HepG2 (cell line): ENCODE measurements around the gene PCDHB14. TPM values are rescaled to one million over a fixed set of nuclear protein-coding genes. Genes with fewer than 3 reads are reported as not detected.
"Not testable (repeated sequence)": the region's sequence is repeated elsewhere in the genome, so short reads cannot be mapped to it uniquely, and the experiment has no call there.

ENCODE experiments used
- ATAC-seq: fragments of 200-7000 bp; cut with Tn5 transposase; 3 replicates; pipeline ENCODE4 v1.9.1; 2020; ENCODE audit warnings: mild to moderate bottlenecking, moderate library complexity
- BruUV-seq: library from RNA; stranded (reverse); fragments of 400-500 nt; replicated peaks from 2 replicates; lab custom pipeline; 2021; lab: Mats Ljungman, UMichigan
- CTCF ChIA-PET: fragments of 300-600 bp; formaldehyde crosslinking; extraction: SDS; loops from one replicate; lab custom pipeline; 2021; ENCODE audit warnings: low total read pairs, inconsistent platforms, low intra/inter-chr PET ratio; lab: Yijun Ruan, JAX
- POLR2A ChIA-PET: fragments of 350-600 bp; sonication (Branson Sonifier 250); formaldehyde crosslinking; loops from one replicate; lab custom pipeline; 2020; ENCODE audit warnings: antibody characterized with exemption, inconsistent platforms; lab: Yijun Ruan, JAX
- DNase-seq: peaks from one replicate; pipeline ENCODE4 v3.0.0-alpha.2; 2015; ENCODE audit warnings: low spot score
- FAIRE-seq: peaks from 3 replicates; lab custom pipeline; 2011; peaks lifted over from hg19 to GRCh38; lab: Jason Lieb, UNC
- H2AFZ ChIP-seq: one replicate; pipeline ENCODE4 v1.6.1; 2011; ENCODE audit warnings: low read length, inconsistent platforms
- H3K27ac ChIP-seq: fragments of 300-600 bp; 3 replicates; pipeline ENCODE4 v1.8.0; 2011; ENCODE audit warnings: mixed run types, mild to moderate bottlenecking, mixed read lengths, low read length, inconsistent platforms; ENCODE audit not compliant: insufficient read depth; ENCODE audit errors: extremely low read length
- H3K27me3 ChIP-seq, 2 experiments: fragments of 200-600 bp in 1 of 2; 2 replicates in 1 of 2; 3 replicates in 1 of 2; pipeline versions ENCODE4 v1.6.0 to v1.8.0; 2011; ENCODE audit warnings: low read length in 2 of 2, mild to moderate bottlenecking in 2 of 2, moderate library complexity in 2 of 2, inconsistent platforms in 1 of 2; ENCODE audit not compliant: insufficient read depth in 2 of 2, control insufficient read depth in 1 of 2
- H3K36me3 ChIP-seq, 2 experiments: fragments of 200-600 bp in 1 of 2; replicated peaks in 1 of 2; 2 replicates in 1 of 2; 3 replicates in 1 of 2; pipeline versions ENCODE4 v1.5.1 to v1.8.0; 2011; ENCODE audit warnings: low read length in 2 of 2, inconsistent platforms in 1 of 2; ENCODE audit not compliant: insufficient read depth in 2 of 2, control insufficient read depth in 1 of 2
- H3K4me1 ChIP-seq: 2 replicates; pipeline ENCODE4 v1.5.1; 2012; ENCODE audit warnings: low read length, inconsistent platforms; ENCODE audit not compliant: insufficient read depth
- H3K4me2 ChIP-seq: 2 replicates; pipeline ENCODE4 v1.6.0; 2011; ENCODE audit warnings: low read depth, low read length, inconsistent platforms
- H3K4me3 ChIP-seq, 3 experiments: fragments of 200-600 bp in 1 of 3; sonication (generic), shearing (Covaris generic) in 1 of 3; replicated peaks in 1 of 3; 2 replicates each; pipeline ENCODE4 v1.5.1; 2011 to 2016; ENCODE audit warnings: low read length in 3 of 3, inconsistent platforms in 2 of 3, low read depth in 2 of 3, mild to moderate bottlenecking in 2 of 3, control low read depth in 1 of 3, mixed read lengths in 1 of 3; ENCODE audit not compliant: insufficient read depth in 1 of 3
- H3K79me2 ChIP-seq: one replicate; pipeline ENCODE4 v1.6.1; 2011; ENCODE audit warnings: low read length, inconsistent platforms; ENCODE audit not compliant: insufficient read depth
- H3K9ac ChIP-seq: 2 replicates; pipeline ENCODE4 v1.6.0; 2011; ENCODE audit warnings: mild to moderate bottlenecking, low read depth, low read length, inconsistent platforms; ENCODE audit not compliant: insufficient read depth
- H3K9me3 ChIP-seq: 2 replicates; pipeline ENCODE4 v1.5.1; 2012; ENCODE audit warnings: mild to moderate bottlenecking, low read length
- H4K20me1 ChIP-seq: 2 replicates; pipeline ENCODE4 v1.6.0; 2011; ENCODE audit warnings: inconsistent platforms, mild to moderate bottlenecking, low read length, moderate library complexity; ENCODE audit not compliant: insufficient read depth
- FOXO4 ChIP-seq: sonication (generic); formaldehyde crosslinking; conservative IDR thresholded peaks from 2 replicates; pipeline ENCODE4 v1.8.1; 2023; ENCODE audit warnings: missing genetic modification reagents
- STAG1 ChIP-seq: sonication (generic); formaldehyde crosslinking; IDR thresholded peaks from 2 replicates; pipeline ENCODE4 v1.4.0; 2020; ENCODE audit warnings: missing genetic modification reagents
- WGBS: methylation state at CpG from one replicate; pipeline ENCODE4 v1.1.6; 2017; ENCODE audit warnings: low lambda C conversion rate; 5-methylcytosine and 5-hydroxymethylcytosine counted together
- in situ Hi-C: cut with HindIII; loops from 2 replicates; pipeline ENCODE4 v1.10.0; 2017; ENCODE audit warnings: low pct_unique_long_range_greater_than_20kb; ENCODE audit not compliant: extremely low pct_ligation_motif_present
- intact Hi-C: fragments of 100-400 bp; cut with micrococcal nuclease; formaldehyde crosslinking; loops from one replicate; pipeline ENCODE4 v1.10.0; 2022; ENCODE audit not compliant: unreplicated experiment
- polyA plus RNA-seq, 8 experiments: library from polyadenylated mRNA; depleted of rRNA in 3 of 8; stranded (reverse) in 7 of 8; unstranded in 1 of 8; fragments of >200 nt; fragmentation: Illumina TruSeq in 4 of 8; extraction: Trizol in 4 of 8; gene quantifications; 2 replicates each; pipeline versions ENCODE4 v1.2.1 to v1.2.3, GENCODE V29; 2011 to 2016; ENCODE audit warnings: low read depth in 4 of 8, missing spikeins in 1 of 8, mixed read lengths in 1 of 8; ENCODE audit not compliant: insufficient read depth in 1 of 8
- total RNA-seq, 5 experiments: library from RNA; depleted of rRNA; stranded (reverse); fragments of >200 nt; fragmentation: Illumina TruSeq; extraction: Trizol; gene quantifications; 2 replicates each; pipeline ENCODE4 v1.2.3, GENCODE V29; 2016; ENCODE audit warnings: low read depth in 1 of 5
- TF ChIP-seq, protein P1 (sequence below): sonication (generic); formaldehyde crosslinking; IDR thresholded peaks from 2 replicates; pipeline ENCODE4 v1.5.0; 2020; ENCODE audit warnings: mild to moderate bottlenecking, missing genetic modification reagents, moderate library complexity

Gene PCDHB14
- total and polyA plus RNA-seq, 2 of the 13 experiments (the other 11 are each of a cell fraction or from before 2014, with no cell fraction given), result 0.37 to 0.40 TPM

- Histone ChIP-seq H3K4me3 (peak within 1 kb of the TSS; percentile 28 to 58 (median 36)), H3K36me3 (no peaks in the 10 kb centered on the region), H3K27me3 (no peaks in the 10 kb centered on the region; a peak in 1 of 5 replicates), H3K4me1 (no peaks in the 10 kb centered on the region), H2AFZ (peak within 1 kb of the TSS; percentile 25), H4K20me1 (no peaks in the 10 kb centered on the region), H3K27ac (no peak within 1 kb of the TSS), H3K9me3 (peaks cover 80% of the 10 kb centered on the region), H3K9ac (peak within 1 kb of the TSS; percentile 29; the same call in 1 of the 2 replicates), H3K79me2 (no peaks in the 10 kb centered on the region), H3K4me2 (peak within 1 kb of the TSS; percentile 69)
- no peak for FAIRE-seq
- WGBS, result 16% methylated on average over 12 of the region's 16 CpGs
- in situ Hi-C loops (no loop called here), intact Hi-C loops (no loop called here)
- BruUV-seq, result no TSS peak
- POLR2A ChIA-PET, result no interaction called here
- peak; percentile 54 for ATAC-seq
- DNase-seq, result peak; percentile 9
- CTCF ChIA-PET, result interaction anchor here (2.2 kb wide), 1 partner anchor 319 kb away, joined by 12 read pairs; no protein-coding TSS in a partner anchor
- TF ChIP-seq, protein P1, sequence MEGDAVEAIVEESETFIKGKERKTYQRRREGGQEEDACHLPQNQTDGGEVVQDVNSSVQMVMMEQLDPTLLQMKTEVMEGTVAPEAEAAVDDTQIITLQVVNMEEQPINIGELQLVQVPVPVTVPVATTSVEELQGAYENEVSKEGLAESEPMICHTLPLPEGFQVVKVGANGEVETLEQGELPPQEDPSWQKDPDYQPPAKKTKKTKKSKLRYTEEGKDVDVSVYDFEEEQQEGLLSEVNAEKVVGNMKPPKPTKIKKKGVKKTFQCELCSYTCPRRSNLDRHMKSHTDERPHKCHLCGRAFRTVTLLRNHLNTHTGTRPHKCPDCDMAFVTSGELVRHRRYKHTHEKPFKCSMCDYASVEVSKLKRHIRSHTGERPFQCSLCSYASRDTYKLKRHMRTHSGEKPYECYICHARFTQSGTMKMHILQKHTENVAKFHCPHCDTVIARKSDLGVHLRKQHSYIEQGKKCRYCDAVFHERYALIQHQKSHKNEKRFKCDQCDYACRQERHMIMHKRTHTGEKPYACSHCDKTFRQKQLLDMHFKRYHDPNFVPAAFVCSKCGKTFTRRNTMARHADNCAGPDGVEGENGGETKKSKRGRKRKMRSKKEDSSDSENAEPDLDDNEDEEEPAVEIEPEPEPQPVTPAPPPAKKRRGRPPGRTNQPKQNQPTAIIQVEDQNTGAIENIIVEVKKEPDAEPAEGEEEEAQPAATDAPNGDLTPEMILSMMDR (CRISPR knock-in tag), result peak; percentile 56
- peak; percentile 57 for TF ChIP-seq STAG1
- no peak for TF ChIP-seq FOXO4
Measured at GRCh38 chr5:141245250-141245717, 22.1 kb downstream of the PCDHB14 start, which contains the start of gene PCDHB15. PCDHB15 (plus strand) TSS chr5:141245395; CDS start chr5:141245579, 184 bp downstream.

DNA sequence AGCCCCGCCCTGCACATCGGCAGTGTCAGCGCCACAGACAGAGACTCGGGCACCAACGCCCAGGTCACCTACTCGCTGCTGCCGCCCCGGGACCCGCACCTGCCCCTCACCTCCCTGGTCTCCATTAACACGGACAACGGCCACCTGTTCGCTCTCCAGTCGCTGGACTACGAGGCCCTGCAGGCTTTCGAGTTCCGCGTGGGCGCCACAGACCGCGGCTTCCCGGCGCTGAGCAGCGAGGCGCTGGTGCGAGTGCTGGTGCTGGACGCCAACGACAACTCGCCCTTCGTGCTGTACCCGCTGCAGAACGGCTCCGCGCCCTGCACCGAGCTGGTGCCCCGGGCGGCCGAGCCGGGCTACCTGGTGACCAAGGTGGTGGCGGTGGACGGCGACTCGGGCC is 23.8 kb downstream of the PCDHB14 start:
- intact Hi-C loops, FAIRE-seq, ATAC-seq, H3K4me3 ChIP-seq, H3K9ac ChIP-seq, CTCF ChIA-PET, H3K79me2 ChIP-seq, DNase-seq, H3K27ac ChIP-seq, in situ Hi-C loops, H3K4me1 ChIP-seq, POLR2A ChIA-PET, H3K4me2 ChIP-seq, H3K27me3 ChIP-seq, H2AFZ ChIP-seq, H4K20me1 ChIP-seq, BruUV-seq, H3K36me3 ChIP-seq: not testable (repeated sequence)
- WGBS, result 10% methylated on average over 2 of the region's 42 CpGs
- peaks cover 79% of the 10 kb centered on the region for H3K9me3 ChIP-seq

DNA sequence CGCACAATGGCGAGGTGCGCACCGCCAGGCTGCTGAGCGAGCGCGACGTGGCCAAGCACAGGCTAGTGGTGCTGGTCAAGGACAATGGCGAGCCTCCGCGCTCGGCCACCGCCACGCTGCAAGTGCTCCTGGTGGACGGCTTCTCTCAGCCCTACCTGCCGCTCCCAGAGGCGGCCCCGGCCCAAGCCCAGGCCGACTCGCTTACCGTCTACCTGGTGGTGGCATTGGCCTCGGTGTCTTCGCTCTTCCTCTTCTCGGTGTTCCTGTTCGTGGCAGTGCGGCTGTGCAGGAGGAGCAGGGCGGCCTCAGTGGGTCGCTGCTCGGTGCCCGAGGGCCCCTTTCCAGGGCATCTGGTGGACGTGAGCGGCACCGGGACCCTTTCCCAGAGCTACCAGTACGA is 24.3 kb downstream of the PCDHB14 start:
- H3K4me3 ChIP-seq, H3K4me1 ChIP-seq, DNase-seq, H3K36me3 ChIP-seq, H3K79me2 ChIP-seq, ATAC-seq, BruUV-seq, H3K27ac ChIP-seq, H3K27me3 ChIP-seq, intact Hi-C loops, CTCF ChIA-PET, in situ Hi-C loops, FAIRE-seq, H4K20me1 ChIP-seq, H2AFZ ChIP-seq, H3K4me2 ChIP-seq, H3K9ac ChIP-seq, POLR2A ChIA-PET: not testable (repeated sequence)
- 71% methylated on average over 16 of the region's 34 CpGs for WGBS
- H3K9me3 ChIP-seq, result peaks cover 79% of the 10 kb centered on the region
